Epidermal melanocyte (primary cell): Measurements from ENCODE around the gene MSANTD2.

Source experiments
- DNase-seq: peaks from one replicate; pipeline ENCODE4 v3.0.0; 2011; ENCODE audit warnings: low spot score; ENCODE audit not compliant: insufficient read length

Gene MSANTD2

DNA sequence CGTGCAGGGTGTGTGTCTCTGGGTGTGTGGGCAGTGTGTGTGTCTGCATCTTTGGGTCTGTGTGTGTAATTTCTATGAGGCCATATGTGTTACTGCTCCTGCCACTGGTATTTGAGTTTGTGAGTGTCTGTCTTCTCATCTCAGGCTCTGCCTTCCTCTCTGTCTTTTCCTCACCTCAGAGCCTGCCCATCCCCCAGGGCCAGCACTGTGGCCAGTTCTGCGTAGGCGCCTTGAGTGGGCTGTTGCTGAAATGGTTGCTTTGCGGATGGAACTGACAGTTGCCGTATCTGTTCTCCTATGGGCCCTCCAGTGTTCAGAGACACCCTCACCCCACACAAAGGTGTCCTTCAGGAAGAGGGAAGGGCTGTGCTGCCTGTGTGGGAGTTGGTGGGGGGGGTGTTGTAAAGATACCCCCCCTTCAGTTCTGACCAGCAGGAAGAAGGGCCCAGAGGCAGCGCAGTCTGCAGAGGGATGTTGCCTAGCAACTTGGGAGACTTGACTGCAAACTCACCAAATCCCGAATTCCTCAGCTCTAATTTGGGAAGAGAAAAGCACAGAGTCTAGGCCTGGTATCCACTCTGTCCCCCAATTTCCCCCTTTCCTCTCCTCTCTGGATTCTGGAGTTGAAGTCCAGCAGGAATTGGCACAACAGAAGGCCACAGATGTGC is 62.4 kb downstream of the MSANTD2 start:
- DNase-seq = no peak

- DNase-seq = no peak
Measured at GRCh38 chr11:124736736-124737135, 63.5 kb downstream of the MSANTD2 start.

GRCh38 chr11:124732230-124732629 is 68.0 kb downstream of the MSANTD2 start:
- no peak for DNase-seq

DNA sequence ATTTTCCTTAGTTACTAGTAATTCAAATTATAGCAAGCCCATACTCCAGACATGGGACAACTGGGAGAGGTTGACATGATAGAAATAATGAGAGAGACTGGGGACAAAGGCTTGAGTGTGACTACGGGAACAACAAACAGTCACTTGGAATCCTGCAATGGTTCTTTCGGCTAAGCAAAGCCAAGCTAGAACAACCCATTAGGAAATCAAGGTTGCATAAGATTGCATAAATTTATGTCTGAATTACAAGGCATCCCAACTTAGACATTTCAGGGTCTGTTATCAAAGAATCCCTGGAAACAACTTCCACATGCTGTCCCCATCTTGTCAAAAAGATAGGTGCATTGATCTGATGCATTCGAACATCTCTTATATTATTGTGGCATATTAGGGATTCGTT is 70.6 kb downstream of the MSANTD2 start:
- DNase-seq = no peak

DNA sequence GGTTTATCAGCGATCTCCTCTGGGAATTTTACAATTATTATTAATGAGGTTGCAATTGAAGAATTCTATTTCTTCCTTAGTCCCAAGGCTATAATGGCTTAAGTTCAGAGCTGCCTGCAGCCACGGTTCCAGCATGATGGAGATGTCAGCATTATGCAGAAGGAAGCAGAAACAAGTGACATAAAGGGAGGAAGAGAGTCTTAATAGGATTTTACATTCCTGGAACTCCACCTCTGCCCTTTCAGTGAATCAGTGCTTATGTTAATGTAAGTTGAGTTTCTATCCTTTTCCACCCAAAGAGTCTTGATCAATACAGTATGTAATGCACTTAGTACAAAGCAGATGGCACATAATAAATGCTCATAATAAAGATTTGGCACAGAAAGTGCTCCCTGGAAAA is 72.1 kb downstream of the MSANTD2 start:
- DNase-seq = no peak

- no peak for DNase-seq
Measured at GRCh38 chr11:124727474-124727873, 72.7 kb downstream of the MSANTD2 start.

GRCh38 chr11:124725719-124726105 is 74.5 kb downstream of the MSANTD2 start:
- DNase-seq = no peak

GRCh38 chr11:124724979-124725718 is 75.1 kb downstream of the MSANTD2 start:
- DNase-seq = no peak

- no peak for DNase-seq
Measured at GRCh38 chr11:124722176-124722575, 78.0 kb downstream of the MSANTD2 start.

DNA sequence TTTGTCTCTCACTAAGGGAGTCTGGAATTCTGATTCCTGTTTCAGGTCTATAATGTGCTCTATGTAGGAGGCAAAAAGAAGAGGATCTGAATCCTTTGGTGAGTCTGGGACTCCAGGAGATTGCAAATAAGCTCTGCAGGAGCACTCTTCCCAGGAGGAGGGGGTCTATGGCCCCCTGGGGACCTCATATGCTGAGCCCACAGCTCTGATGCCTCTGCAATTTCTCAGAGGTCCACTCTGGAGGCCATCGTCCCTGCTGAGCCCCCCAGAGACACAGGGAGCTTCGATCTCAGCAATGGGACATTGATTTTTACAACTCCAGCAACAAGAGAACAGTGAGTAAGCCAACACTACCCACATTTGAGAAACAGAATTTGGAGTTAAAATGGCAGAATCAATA is 80.7 kb downstream of the MSANTD2 start:
- no peak for DNase-seq

GRCh38 chr11:124718801-124719200 is 81.4 kb downstream of the MSANTD2 start:
- DNase-seq = no peak

DNA sequence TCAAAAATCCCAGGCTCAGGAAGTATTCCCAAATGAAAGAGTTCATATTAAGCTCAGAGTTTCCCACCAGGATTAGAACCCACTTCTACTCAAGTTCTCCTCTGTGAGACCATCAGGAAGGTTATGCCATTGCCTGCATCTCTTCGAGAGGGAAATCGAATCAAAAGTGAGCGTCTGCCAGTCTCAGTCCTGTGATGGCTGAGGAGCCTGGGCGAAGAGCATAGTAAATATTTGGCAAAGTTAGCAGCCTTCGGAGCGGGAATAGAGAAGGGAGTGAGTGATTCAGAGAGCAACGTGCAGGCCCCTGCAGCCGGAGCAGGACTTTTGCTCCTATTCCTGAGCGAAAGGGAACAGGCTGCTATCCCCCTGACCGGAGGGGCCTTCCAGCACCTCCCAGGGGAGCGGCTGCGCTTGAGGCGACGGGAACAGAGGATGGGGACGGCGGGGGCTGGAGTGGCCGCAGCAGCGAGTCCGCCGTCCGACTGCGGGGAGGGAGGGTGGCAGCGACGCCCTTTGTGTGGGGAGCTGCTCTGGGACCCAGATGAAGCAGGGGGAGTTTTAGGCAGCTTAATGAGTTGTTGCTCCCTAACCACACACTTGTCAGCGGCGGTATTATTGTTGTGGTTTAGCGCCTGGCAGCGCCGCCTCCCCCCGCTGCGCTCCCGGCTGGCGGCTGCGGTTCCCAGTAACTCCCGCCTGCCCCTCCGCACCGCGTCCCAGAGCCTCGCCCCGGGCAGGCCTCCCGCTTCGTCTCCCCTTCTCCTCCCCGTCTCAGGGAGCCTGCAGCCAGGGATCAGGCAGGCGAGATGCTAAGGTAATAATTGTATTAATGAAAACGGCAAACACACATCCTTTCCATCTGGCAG is 82.2 kb downstream of the MSANTD2 start:
- DNase-seq = no peak

- no peak for DNase-seq
Measured at GRCh38 chr11:124717421-124717785, 82.8 kb downstream of the MSANTD2 start.

DNA sequence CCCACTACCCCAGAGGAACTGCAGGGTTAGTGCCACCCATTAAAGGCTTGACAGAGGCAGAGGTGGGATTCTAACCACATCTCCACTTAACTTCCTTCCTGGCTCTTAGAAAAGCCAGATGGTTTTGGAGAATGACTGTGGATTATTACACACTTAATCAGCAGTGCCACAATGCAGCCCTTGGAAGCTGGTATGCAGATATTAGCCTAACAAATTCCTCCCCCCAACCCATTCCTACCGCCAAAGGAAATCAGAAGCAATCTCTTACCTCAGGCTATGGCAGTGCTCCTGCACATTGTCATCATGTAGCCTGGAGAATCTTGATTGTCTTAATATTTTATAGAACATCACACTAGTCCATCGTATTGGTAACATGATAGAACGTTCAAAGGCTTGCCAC is 83.6 kb downstream of the MSANTD2 start:
- no peak for DNase-seq
